ENCODE measurements around the gene NR2F2. TPM values are rescaled to one million over a fixed set of nuclear protein-coding genes. Genes with fewer than 3 reads are reported as not detected.

The NR2F2 gene
- total RNA-seq, 1 donor from 2014 or later, result 19.1 TPM

DNA sequence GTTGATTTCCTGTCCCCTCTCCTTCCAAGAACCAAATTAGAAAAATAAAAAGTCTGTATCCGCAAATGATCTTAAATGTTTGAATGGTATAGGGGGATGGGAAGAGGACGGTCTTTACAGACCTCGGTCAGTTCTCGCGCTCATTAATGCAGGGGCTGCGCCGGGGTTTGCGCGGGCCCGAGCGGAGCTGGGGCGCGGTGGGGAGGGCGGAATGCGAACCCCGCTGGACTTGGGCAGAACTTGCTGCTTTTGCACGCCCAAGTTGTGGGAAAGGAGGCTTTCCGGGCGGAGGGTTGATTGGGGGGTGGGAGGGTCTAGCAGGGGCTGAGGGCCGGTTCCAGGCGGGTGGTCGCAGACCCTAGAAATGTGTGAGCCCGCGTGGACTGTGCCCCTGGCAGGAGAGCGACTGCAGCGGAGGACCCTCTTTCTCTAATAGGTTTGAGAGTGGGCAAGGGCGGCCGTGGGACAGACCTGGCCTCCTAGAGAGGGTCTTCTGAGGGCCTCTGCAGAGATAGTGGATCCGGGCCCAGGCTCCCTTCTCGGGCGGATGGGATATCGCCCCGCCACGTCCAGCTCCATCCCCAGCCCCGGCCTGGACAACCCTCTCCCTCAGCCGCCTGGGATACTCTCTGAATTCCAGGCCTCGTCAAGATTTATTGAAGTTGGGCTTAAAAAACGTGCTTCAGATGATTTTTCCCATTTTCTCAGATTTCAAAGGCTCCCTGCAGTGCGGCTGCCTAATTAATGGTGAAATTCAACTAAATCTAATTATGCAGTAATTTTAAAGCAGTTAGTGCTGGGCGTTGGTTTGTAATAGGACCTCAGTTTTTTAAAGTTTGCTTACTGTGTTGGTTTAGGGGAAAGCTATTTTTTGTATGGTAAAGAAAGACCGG is 11.3 kb downstream of the NR2F2 start:
- Histone ChIP-seq H3K27me3 (ENCODE audit: control insufficient read depth, insufficient read depth, low read length) (no peaks in the 10 kb centered on the region), H3K36me3 (ENCODE audit: control insufficient read depth, insufficient read depth, low read length) (no peaks in the 10 kb centered on the region), H3K4me3 (ENCODE audit: low read depth, low read length) (peak overlapping the region; percentile 69)
- no peak for DNase-seq (ENCODE audit: low read depth)
- TF ChIP-seq, protein P1, sequence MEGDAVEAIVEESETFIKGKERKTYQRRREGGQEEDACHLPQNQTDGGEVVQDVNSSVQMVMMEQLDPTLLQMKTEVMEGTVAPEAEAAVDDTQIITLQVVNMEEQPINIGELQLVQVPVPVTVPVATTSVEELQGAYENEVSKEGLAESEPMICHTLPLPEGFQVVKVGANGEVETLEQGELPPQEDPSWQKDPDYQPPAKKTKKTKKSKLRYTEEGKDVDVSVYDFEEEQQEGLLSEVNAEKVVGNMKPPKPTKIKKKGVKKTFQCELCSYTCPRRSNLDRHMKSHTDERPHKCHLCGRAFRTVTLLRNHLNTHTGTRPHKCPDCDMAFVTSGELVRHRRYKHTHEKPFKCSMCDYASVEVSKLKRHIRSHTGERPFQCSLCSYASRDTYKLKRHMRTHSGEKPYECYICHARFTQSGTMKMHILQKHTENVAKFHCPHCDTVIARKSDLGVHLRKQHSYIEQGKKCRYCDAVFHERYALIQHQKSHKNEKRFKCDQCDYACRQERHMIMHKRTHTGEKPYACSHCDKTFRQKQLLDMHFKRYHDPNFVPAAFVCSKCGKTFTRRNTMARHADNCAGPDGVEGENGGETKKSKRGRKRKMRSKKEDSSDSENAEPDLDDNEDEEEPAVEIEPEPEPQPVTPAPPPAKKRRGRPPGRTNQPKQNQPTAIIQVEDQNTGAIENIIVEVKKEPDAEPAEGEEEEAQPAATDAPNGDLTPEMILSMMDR (IDR thresholded peaks at IDR 0.05; ENCODE audit: insufficient read depth, low read length, poor library complexity, severe bottlenecking), result no peak

DNA sequence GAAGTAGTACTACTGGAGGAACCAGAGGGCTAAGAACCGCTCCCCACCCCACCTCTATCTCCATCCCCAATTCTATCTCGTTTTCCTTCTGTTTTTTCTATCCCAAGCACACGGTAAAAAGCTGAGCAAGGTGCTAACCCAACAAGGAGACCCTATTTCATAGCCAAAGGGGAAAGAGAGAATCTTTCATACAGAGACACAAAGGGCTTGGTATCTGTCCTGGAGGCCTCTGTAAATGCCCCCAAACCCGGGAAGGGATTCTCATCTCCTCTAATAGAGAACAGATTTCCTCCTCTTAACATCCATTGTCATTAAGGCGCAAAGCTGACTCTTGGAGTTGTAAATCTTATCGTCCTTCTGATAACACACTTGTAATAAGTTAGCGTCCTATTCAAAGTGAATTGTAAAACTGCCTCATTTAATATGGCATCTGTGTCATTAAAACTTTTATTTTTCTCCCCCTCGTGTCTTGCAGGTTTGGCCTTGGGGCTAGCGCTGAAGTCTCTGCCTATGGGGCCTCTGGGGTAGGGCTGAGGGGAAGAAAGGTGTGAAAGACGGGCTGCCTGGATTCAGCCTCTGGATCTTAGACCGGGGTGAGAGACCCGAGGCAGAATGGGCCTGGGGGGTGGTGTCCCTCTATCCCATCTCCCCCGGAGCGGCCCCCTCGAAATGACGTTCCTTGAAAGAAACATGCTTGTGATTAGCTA is 12.1 kb downstream of the NR2F2 start:
- H3K27me3 ChIP-seq (ENCODE audit: control insufficient read depth, insufficient read depth, low read length), result no peaks in the 10 kb centered on the region
- TF ChIP-seq, protein P1 (IDR thresholded peaks at IDR 0.05; ENCODE audit: insufficient read depth, low read length, poor library complexity, severe bottlenecking), result no peak
- peak overlapping the region; percentile 69 for H3K4me3 ChIP-seq (ENCODE audit: low read depth, low read length)
- no peak for DNase-seq (ENCODE audit: low read depth)
- H3K36me3 ChIP-seq (ENCODE audit: control insufficient read depth, insufficient read depth, low read length), result no peaks in the 10 kb centered on the region

DNA sequence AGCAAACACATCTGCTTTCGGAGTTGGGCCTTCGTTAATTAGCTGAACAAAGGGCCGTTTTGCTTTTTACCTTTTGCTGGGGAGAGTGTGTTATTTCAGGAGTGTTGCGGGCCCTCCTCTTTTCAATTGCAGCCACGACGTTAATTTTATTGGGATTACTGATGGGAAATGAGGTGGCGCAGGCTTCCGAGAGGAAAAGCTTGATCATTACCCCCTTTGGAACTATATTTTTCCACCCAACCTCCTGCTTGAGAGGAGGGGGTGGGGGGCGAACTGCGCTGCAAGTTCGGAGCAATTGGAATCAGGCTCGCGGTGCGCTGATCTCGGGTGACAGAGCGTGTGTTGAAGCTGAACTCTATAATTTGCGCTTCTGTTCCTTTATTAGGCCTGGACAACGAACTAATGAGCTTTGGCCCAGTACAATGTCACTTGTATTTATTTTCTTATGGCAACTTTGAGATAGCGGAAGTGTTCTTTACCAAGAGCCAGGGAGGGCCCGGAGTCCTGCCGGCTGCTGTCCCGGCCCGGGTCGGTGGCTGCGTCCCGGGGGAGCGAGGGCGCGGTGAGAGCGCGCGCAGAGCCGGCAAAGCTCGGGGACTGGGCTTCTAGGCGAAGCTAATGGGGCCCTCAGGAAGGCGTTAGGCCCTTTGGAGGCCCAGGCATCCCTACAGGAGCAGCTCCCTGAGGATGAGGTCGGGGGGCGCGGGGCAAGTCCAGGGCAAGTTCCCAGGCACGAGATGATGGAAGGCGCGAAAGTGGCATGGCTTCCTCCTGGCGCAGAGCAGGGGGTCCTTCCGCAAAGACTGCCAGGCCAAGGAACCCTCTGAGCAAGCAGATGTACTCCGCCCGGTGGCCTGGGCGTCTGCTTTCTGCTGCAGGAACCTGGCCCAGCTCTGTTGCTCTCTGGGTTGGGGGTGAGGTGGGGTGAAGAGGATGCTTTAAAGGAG is 12.9 kb downstream of the NR2F2 start:
- Histone ChIP-seq H3K36me3 (ENCODE audit: control insufficient read depth, insufficient read depth, low read length) (no peaks in the 10 kb centered on the region), H3K4me3 (ENCODE audit: low read depth, low read length) (peak overlapping the region; percentile 69), H3K27me3 (ENCODE audit: control insufficient read depth, insufficient read depth, low read length) (no peaks in the 10 kb centered on the region)
- no peak for DNase-seq (ENCODE audit: low read depth)
- TF ChIP-seq, protein P1 (IDR thresholded peaks at IDR 0.05; ENCODE audit: insufficient read depth, low read length, poor library complexity, severe bottlenecking), result no peak

DNA sequence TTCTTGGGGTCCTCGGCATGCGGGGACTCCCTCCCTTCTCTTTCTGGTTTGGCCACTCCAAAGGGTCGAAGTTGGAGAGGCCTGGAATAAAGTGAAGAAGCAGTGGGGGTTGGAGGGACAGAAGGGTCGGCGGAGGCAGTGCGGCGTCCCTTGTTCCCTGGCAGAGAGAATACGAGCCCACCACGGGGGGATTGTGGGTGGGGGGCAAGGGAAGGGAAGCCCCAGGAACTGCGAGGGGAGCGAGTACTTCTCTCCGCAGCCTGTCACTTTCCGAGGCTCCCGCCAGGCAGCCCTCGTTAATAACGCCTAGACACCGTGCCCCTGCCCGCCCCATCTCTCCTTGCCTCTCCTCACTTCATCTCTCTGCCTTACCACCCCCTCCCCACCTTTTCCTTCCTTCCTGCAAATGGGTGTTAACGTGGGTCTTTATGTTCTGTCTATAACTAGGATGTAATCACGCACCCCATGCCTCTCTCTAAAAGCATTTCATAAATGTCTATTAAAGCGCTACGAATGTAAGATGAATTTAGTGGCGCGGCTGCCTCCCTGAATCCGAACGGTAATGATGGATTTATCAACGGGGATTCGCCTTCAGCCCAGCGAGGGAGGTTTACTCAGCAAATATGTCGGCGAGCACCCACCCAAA is 13.7 kb downstream of the NR2F2 start:
- Histone ChIP-seq H3K27me3 (ENCODE audit: control insufficient read depth, insufficient read depth, low read length) (no peaks in the 10 kb centered on the region), H3K36me3 (ENCODE audit: control insufficient read depth, insufficient read depth, low read length) (no peaks in the 10 kb centered on the region), H3K4me3 (ENCODE audit: low read depth, low read length) (peak overlapping the region; percentile 69)
- TF ChIP-seq, protein P1 (IDR thresholded peaks at IDR 0.05; ENCODE audit: insufficient read depth, low read length, poor library complexity, severe bottlenecking), result no peak
- DNase-seq (ENCODE audit: low read depth), result no peak
